ENCODE results near the gene CSGALNACT2.

GRCh38 chr10:43233601-43234430, 95.6 kb downstream of the CSGALNACT2 start:
- TF ChIP-seq CTCF (IDR thresholded peaks at IDR 0.05; ENCODE audit: insufficient read depth, low read length, poor library complexity, severe bottlenecking) (no peak), EZH2phosphoT487 (conservative IDR thresholded peaks at IDR 0.05; ENCODE audit: low read length) (no peak)

Measured in SU-DHL-6 (cell line).